MM.1S (cell line): ENCODE measurements around the gene NEDD4L.

Experiments used
- EZH2 ChIP-seq: fragments of 300-600 bp; sonication (generic); optimal IDR thresholded peaks from 2 replicates; pipeline ENCODE3; 2017; ENCODE audit warnings: low read depth, mild to moderate bottlenecking, antibody characterized with exemption, low read length, mixed read lengths
- EZH2phosphoT487 ChIP-seq: fragments of 300-600 bp; sonication (generic); IDR thresholded peaks from 2 replicates; pipeline ENCODE4 v1.6.1; 2018; ENCODE audit warnings: antibody characterized with exemption, low read length
- TF ChIP-seq, protein P1 (sequence below): fragments of 300-600 bp; sonication (generic); IDR thresholded peaks from 2 replicates; pipeline ENCODE4 v1.5.1; 2016; ENCODE audit warnings: antibody characterized with exemption, low read length, mixed read lengths

DNA sequence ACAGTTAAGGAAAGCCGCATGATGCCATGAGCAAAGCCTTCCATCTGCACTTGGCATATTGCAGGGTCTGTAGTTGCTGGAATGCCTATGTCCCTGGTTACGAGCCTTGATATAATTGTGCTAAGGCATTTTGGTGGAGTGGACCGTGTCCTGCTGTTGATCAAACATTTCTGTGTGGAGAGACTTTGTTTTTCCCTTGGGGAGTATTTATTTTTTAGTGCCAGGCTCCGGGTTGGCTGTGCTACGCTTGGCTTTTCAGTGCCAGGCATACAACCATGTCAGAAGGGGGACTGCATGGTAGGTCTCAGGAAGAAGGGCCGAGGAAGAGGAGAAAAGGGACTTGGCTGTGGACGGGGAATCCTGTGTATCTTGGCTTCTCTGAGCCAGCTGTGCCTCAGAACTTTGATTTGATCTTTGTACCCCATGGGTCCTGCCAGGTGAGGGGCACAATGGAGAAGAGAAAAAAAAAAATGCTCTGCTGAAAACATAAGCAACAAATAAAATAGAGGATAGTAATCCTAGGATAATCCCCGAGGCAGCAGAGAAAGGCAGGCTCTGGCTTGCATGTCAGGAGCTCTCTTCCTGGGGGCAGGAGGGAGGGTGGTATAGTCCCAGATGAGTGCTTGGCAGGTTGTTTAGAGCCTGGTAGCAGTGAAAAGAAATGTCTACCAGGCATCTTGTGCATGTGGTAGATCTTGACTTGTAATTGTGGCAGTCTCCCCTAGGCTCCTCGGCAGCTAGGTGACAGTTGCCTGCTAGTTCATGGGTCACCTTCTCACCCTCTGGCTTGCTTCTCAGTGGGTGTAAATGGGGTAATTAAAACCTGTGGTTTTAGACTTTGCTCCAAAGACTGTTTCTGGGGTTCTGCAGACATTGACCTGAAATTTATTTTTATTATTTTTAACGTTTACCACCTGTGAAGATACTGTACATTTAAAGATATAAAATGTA, 233.0 kb downstream of the NEDD4L start:
- TF ChIP-seq, protein P1, sequence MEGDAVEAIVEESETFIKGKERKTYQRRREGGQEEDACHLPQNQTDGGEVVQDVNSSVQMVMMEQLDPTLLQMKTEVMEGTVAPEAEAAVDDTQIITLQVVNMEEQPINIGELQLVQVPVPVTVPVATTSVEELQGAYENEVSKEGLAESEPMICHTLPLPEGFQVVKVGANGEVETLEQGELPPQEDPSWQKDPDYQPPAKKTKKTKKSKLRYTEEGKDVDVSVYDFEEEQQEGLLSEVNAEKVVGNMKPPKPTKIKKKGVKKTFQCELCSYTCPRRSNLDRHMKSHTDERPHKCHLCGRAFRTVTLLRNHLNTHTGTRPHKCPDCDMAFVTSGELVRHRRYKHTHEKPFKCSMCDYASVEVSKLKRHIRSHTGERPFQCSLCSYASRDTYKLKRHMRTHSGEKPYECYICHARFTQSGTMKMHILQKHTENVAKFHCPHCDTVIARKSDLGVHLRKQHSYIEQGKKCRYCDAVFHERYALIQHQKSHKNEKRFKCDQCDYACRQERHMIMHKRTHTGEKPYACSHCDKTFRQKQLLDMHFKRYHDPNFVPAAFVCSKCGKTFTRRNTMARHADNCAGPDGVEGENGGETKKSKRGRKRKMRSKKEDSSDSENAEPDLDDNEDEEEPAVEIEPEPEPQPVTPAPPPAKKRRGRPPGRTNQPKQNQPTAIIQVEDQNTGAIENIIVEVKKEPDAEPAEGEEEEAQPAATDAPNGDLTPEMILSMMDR: no peak
- TF ChIP-seq EZH2 (no peak), EZH2phosphoT487 (no peak)
